ENCODE data around the gene ZBTB24. TPM values are rescaled to one million over a fixed set of nuclear protein-coding genes. Genes with fewer than 3 reads are reported as not detected.
A peak's percentile ranks its signal among the peaks of the same experiment; 100 is the strongest.

ZBTB24 gene
- total and polyA plus RNA-seq, 2 of the 13 experiments (the other 11 are each of a cell fraction or from before 2014, with no cell fraction given): 1.5 to 6.2 TPM

DNA sequence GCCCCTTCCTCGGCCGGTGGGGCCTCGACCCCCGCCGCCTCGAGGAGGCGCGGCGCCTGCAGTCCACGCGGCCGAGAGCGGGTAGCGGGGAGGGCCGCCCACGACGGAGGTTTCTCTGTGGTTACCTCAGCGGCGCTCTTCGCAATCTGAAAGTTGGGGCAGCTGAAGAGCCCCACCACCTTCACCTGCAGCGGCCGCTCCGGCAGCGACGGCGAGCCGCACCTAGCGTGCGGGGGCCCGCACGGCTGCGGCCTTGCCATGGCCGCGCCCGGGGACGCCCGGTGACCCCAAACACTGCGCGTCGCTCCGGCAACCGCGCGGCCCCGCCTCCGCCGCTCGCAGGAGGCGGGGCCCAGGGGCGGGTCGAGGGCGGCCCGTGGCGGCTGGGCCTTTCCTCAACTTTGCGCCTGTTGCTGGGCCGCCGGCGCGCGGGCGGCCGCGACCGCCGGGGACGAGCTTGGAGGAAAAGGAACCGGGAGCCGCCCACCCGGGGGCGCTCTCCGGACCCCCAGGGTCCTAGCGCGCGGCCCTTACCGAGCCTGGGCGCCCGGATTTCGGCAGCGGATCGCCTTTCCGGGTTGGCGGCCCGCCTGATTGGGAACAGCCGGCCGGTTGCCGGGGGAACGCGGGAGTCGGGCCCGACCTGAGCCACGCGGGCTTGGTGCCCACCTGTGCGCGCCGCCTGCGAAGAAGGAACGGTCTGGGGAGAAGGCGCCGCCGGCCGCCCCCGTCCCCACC is 42.5 kb downstream of the ZBTB24 start, which contains the start of the genes PPIL6 and SMPD2 (continued):
- TF ChIP-seq, protein P1, sequence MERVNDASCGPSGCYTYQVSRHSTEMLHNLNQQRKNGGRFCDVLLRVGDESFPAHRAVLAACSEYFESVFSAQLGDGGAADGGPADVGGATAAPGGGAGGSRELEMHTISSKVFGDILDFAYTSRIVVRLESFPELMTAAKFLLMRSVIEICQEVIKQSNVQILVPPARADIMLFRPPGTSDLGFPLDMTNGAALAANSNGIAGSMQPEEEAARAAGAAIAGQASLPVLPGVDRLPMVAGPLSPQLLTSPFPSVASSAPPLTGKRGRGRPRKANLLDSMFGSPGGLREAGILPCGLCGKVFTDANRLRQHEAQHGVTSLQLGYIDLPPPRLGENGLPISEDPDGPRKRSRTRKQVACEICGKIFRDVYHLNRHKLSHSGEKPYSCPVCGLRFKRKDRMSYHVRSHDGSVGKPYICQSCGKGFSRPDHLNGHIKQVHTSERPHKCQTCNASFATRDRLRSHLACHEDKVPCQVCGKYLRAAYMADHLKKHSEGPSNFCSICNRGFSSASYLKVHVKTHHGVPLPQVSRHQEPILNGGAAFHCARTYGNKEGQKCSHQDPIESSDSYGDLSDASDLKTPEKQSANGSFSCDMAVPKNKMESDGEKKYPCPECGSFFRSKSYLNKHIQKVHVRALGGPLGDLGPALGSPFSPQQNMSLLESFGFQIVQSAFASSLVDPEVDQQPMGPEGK (CRISPR knock-in tag; IDR thresholded peaks at IDR 0.05): peak; percentile 37; the same call in 1 of the 2 replicates
- TF ChIP-seq EEA1 (CRISPR knock-in tag; IDR thresholded peaks at IDR 0.05; ENCODE audit: borderline replicate concordance): 0 out of 2 replicates have a peak, but pooled peaks have one; percentile 63
- peak; percentile 16; the same call in 1 of the 2 replicates for TF ChIP-seq RXRA (CRISPR knock-in tag; IDR thresholded peaks at IDR 0.05)
- TF ChIP-seq SMAD9 (CRISPR knock-in tag; IDR thresholded peaks at IDR 0.05): no peak
- no peak for TF ChIP-seq MTA3 (CRISPR knock-in tag; IDR thresholded peaks at IDR 0.05)
- TF ChIP-seq REPIN1 (CRISPR knock-in tag; IDR thresholded peaks at IDR 0.05; ENCODE audit: borderline replicate concordance, low read depth): no peak; the same call in 1 of the 2 replicates
- no peak; the same call in 1 of the 2 replicates for TF ChIP-seq DMAP1 (CRISPR knock-in tag; IDR thresholded peaks at IDR 0.05)
- TF ChIP-seq PRDM10 (CRISPR knock-in tag; IDR thresholded peaks at IDR 0.05; ENCODE audit: low read depth): peak; percentile 81; the same call in 1 of the 2 replicates
- peak; percentile 63; the same call in 1 of the 2 replicates for TF ChIP-seq ELF1 (CRISPR knock-in tag; IDR thresholded peaks at IDR 0.05)
- TF ChIP-seq ZSCAN31 (CRISPR knock-in tag; IDR thresholded peaks at IDR 0.05; ENCODE audit: low read depth): no peak
- TF ChIP-seq, protein P2, sequence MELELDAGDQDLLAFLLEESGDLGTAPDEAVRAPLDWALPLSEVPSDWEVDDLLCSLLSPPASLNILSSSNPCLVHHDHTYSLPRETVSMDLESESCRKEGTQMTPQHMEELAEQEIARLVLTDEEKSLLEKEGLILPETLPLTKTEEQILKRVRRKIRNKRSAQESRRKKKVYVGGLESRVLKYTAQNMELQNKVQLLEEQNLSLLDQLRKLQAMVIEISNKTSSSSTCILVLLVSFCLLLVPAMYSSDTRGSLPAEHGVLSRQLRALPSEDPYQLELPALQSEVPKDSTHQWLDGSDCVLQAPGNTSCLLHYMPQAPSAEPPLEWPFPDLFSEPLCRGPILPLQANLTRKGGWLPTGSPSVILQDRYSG (CRISPR knock-in tag; IDR thresholded peaks at IDR 0.05): 0 out of 2 replicates have a peak, but pooled peaks have one; percentile 56
- TF ChIP-seq, protein P3, sequence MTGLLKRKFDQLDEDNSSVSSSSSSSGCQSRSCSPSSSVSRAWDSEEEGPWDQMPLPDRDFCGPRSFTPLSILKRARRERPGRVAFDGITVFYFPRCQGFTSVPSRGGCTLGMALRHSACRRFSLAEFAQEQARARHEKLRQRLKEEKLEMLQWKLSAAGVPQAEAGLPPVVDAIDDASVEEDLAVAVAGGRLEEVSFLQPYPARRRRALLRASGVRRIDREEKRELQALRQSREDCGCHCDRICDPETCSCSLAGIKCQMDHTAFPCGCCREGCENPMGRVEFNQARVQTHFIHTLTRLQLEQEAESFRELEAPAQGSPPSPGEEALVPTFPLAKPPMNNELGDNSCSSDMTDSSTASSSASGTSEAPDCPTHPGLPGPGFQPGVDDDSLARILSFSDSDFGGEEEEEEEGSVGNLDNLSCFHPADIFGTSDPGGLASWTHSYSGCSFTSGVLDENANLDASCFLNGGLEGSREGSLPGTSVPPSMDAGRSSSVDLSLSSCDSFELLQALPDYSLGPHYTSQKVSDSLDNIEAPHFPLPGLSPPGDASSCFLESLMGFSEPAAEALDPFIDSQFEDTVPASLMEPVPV (CRISPR knock-in tag; IDR thresholded peaks at IDR 0.05): no peak; the same call in 1 of the 2 replicates
- TF ChIP-seq, protein P4, sequence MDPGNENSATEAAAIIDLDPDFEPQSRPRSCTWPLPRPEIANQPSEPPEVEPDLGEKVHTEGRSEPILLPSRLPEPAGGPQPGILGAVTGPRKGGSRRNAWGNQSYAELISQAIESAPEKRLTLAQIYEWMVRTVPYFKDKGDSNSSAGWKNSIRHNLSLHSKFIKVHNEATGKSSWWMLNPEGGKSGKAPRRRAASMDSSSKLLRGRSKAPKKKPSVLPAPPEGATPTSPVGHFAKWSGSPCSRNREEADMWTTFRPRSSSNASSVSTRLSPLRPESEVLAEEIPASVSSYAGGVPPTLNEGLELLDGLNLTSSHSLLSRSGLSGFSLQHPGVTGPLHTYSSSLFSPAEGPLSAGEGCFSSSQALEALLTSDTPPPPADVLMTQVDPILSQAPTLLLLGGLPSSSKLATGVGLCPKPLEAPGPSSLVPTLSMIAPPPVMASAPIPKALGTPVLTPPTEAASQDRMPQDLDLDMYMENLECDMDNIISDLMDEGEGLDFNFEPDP (CRISPR knock-in tag; conservative IDR thresholded peaks at IDR 0.05): 0 out of 2 replicates have a peak, but pooled peaks have one; percentile 15
- peak; percentile 69; the same call in 1 of the 2 replicates for TF ChIP-seq KAT7 (CRISPR knock-in tag; IDR thresholded peaks at IDR 0.05; ENCODE audit: borderline replicate concordance)
- TF ChIP-seq ZNF562 (CRISPR knock-in tag; IDR thresholded peaks at IDR 0.05; ENCODE audit: borderline replicate concordance): 0 out of 2 replicates have a peak, but pooled peaks have one; percentile 31
- TF ChIP-seq U2AF2 (IDR thresholded peaks at IDR 0.05; ENCODE audit: low read depth, low read length): 0 out of 2 replicates have a peak, but pooled peaks have one; percentile 60
- TF ChIP-seq RFX3 (CRISPR knock-in tag; IDR thresholded peaks at IDR 0.05): no peak
- TF ChIP-seq CBX5 (CRISPR knock-in tag; IDR thresholded peaks at IDR 0.05; ENCODE audit: borderline replicate concordance): peak; percentile 18; the same call in 1 of the 2 replicates
- TF ChIP-seq RAD21 (CRISPR knock-in tag; IDR thresholded peaks at IDR 0.05): peak; percentile 40
